Measurements from ENCODE around the gene STUB1.
A peak's percentile ranks its signal among the peaks of the same experiment; 100 is the strongest.

Gene STUB1

GRCh38 chr16:711084-711483 is 30.9 kb downstream of the STUB1 start:
- no peak for DNase-seq (ENCODE audit: low read depth in 4 of 4, low spot score in 1 of 4)

- DNase-seq (ENCODE audit: low read depth in 4 of 4, low spot score in 1 of 4): peak; percentile 68 to 75 (median 72)
Measured at GRCh38 chr16:711548-712320, 31.5 kb downstream of the STUB1 start.

- peak in 1 of 4 experiments; percentile 62 for DNase-seq (ENCODE audit: low read depth in 4 of 4, low spot score in 1 of 4)
Measured at GRCh38 chr16:712740-713250, 32.6 kb downstream of the STUB1 start.

GRCh38 chr16:714079-714478 is 33.9 kb downstream of the STUB1 start:
- DNase-seq (ENCODE audit: low read depth in 4 of 4, low spot score in 1 of 4): no peak

- peak; percentile 84 to 95 (median 85) for DNase-seq (ENCODE audit: low read depth in 4 of 4, low spot score in 1 of 4)
Measured at GRCh38 chr16:714558-715476, 34.6 kb downstream of the STUB1 start, which contains the start of gene METRN. Gene METRN (plus strand): TSS chr16:715118. CDS start chr16:715290, 172 bp downstream.

GRCh38 chr16:715477-716199 is 35.4 kb downstream of the STUB1 start:
- no peak for DNase-seq (ENCODE audit: low read depth in 4 of 4, low spot score in 1 of 4)

GRCh38 chr16:716200-716568 is 36.0 kb downstream of the STUB1 start:
- no peak for DNase-seq (ENCODE audit: low read depth in 4 of 4, low spot score in 1 of 4)

- no peak for DNase-seq (ENCODE audit: low read depth in 4 of 4, low spot score in 1 of 4)
Measured at GRCh38 chr16:716768-717325, 36.6 kb downstream of the STUB1 start.

- no peak for DNase-seq (ENCODE audit: low read depth in 4 of 4, low spot score in 1 of 4)
Measured at GRCh38 chr16:717450-718245, 37.4 kb downstream of the STUB1 start.

- no peak for DNase-seq (ENCODE audit: low read depth in 4 of 4, low spot score in 1 of 4)
Measured at GRCh38 chr16:718389-718788, 38.2 kb downstream of the STUB1 start.

GRCh38 chr16:718922-719321 is 38.7 kb downstream of the STUB1 start:
- DNase-seq (ENCODE audit: low read depth in 4 of 4, low spot score in 1 of 4): no peak

GRCh38 chr16:719815-720446 is 39.7 kb downstream of the STUB1 start:
- no peak for DNase-seq (ENCODE audit: low read depth in 4 of 4, low spot score in 1 of 4)

GRCh38 chr16:720447-720989 is 40.3 kb downstream of the STUB1 start:
- peak in 1 of 4 experiments; percentile 58 for DNase-seq (ENCODE audit: low read depth in 4 of 4, low spot score in 1 of 4)

GRCh38 chr16:720990-721764 is 41.0 kb downstream of the STUB1 start, which contains the start of gene ANTKMT:
Gene ANTKMT (plus strand): TSS chr16:721146. CDS start chr16:721275, 129 bp downstream.
- DNase-seq (ENCODE audit: low read depth in 4 of 4, low spot score in 1 of 4): peak in 3 of 4 experiments; percentile 50 to 80 (median 55)

GRCh38 chr16:721765-722540 is 41.7 kb downstream of the STUB1 start:
- DNase-seq (ENCODE audit: low read depth in 4 of 4, low spot score in 1 of 4): no peak

GRCh38 chr16:722835-723633 is 42.8 kb downstream of the STUB1 start:
- no peak for DNase-seq (ENCODE audit: low read depth in 4 of 4, low spot score in 1 of 4)

- DNase-seq (ENCODE audit: low read depth in 4 of 4, low spot score in 1 of 4): no peak
Measured at GRCh38 chr16:723695-724094, 43.5 kb downstream of the STUB1 start.
